HL-60/S4 treated with phorbol 12-myristate 13-acetate at 8.2 ng/mL for 4 days and 3 days (cell line): ENCODE data around the gene WAC.

Experiments used
- in situ Hi-C: fragments of 300-500 bp; cut with MboI; formaldehyde crosslinking; loops from 2 replicates; pipeline ENCODE4 v1.15.0; 2022; ENCODE audit warnings: low sequenced_read_pairs

The WAC gene

DNA sequence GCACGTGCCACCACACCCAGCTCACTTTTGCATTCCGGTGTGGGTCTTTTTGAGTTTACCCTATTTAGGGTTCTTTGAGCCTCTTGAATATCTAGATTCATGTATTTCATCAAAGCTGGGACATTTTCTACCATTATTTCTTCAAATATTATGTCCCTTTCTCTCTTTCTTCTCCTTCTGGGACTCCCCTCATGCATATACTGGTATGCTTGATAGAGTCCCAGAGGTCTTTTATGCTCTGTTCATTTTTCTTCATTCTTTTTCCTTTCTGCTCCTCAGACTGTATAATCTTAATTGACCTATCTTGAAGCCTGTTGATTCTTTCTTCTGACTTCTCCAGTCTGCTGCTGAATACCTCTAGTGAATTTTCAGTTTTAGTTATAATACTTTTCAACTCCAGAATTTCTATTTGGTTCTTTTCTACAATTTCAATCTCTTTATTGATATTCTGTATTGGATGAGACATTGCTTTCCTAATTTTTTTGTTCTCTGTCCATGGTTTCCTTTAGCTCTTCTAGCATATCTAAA, 9.1 kb upstream of the WAC start:
- in situ Hi-C loops: no loop called here

DNA sequence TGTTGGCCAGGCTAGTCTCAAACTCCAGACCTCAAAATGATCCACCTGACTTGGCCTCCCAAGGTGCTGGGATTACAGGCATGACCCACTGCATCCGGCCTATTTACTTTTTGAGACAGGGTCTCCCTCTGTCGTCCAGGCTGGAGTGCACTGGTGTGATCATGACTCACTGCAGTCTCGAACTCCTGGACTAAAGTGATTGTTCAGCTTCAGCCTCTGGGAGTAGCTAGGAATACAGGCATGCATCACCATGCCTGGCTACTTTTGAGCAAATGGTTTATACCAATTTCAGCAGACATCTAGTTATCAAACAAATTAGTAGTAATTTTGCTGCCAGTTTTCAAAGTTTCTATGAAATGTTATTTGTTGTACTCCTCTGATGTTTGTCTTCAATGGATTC, 2.2 kb upstream of the WAC start:
- in situ Hi-C loops: no loop called here

GRCh38 chr10:28533186-28533564, 257 bp downstream of the WAC start:
- in situ Hi-C loops: no loop called here

GRCh38 chr10:28533571-28534304, 820 bp downstream of the WAC start:
- in situ Hi-C loops: no loop called here

DNA sequence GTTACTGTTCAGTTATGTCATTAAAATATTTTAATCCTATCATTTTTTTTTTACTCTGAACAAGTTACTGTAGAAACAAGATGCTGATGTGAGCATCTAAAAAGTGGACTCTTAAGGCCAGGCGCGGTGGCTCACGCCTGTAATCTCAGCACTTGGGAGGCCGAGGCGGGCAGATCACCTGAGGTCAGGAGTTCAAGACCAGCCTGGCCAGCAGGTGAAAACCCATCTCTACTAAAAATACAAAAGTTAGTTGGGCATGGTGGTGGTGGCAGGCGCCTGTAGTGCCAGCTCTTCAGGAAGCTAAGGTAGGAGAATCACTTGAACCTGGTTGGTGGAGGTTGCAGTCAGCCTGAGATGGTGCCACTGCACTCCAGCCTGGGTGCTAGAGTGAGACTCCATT, 2.9 kb downstream of the WAC start:
- in situ Hi-C loops: no loop called here

- in situ Hi-C loops: no loop called here
Measured at GRCh38 chr10:28538595-28538994, 5.7 kb downstream of the WAC start.

DNA sequence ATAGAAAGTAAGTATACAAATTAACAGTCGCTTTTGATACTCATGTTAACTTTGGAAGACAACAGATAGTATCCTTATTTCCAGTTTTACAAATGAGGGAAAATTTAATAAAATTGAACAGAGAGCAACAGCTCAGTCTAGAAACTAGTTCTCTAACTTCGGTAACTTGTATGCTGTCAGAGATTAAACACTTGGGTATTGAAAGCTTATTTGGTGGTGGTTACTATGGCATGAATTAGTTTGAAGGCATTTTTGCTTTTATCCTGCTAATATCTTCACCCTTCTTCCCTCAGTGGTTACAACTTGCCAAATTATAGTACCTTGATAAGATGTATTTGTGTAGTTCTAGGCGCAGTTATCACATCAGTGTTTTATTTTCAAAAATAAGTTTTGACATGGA, 7.2 kb downstream of the WAC start:
- in situ Hi-C loops: no loop called here

- in situ Hi-C loops: no loop called here
Measured at GRCh38 chr10:28541717-28542365, 8.9 kb downstream of the WAC start.

DNA sequence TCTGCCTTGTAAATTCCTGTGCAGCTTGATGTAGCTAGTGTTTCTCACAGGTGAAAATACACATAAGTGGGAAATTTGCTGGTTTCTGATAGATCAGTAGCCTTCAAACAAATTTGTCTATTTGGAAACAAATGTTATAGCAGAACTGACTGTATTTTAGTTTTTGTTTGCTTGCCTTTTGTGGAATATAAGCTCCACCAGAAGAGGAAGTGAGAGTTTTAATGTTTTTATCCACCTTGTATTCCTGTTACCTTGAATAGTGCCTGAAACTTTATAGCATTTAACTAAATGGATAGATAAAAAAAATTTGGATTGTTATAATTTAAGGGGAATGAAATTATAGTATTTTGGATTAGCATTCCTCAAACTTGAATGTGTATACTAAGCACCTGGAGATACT, 9.8 kb downstream of the WAC start:
- in situ Hi-C loops: no loop called here

- in situ Hi-C loops: no loop called here
Measured at GRCh38 chr10:28544058-28544457, 11.1 kb downstream of the WAC start.

DNA sequence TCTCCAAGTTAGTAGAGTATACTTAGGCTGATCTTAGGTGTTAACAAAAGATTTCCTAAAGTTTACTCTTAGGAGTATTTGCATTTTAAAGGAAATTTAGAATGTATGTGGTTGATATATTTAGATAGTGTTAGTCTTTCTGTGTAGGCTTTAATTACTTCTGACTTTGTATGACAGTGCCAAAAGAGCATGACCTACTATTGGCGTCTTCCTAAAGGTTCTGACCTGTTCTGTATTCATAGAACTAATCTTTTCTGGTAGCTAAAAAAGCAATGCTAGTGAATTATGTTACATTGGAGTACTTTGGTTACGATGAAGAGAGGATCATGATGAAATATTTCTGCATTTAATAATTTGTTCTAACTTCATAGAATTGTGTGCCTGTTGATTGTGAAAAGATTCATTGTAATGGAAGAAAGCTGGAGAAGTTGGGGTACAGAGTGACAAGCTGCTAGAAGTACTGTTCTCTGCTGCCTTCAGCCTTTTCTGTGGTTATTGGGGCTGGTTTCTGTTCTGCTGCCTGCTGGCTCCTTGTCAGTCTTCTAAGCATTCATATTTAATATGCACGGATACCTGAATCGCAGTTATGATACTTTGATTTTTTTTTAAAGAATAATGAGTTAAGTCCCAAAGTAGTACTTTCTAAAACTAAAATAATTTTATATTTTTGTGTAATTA, 13.2 kb downstream of the WAC start:
- in situ Hi-C loops: no loop called here

GRCh38 chr10:28548781-28549498, 16.0 kb downstream of the WAC start:
- in situ Hi-C loops: no loop called here

DNA sequence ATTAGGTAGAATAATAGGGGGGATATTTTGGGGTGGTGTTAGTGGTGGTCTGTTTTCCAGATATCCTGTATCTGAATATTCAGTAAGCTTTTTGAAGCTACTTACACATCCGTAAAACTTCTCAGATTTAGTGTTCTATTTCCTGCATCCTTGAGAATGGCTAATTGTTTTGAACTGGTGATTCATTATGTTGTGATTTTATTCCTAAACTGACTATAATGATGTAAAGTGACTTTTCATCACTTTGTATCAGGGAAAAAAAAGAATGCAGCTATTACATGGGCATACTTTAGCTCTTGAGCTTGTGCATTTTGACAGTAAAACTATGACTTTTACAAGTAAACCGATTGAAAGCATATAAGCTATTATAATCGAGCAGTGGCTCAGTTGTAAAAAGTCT, 18.2 kb downstream of the WAC start:
- in situ Hi-C loops: no loop called here

- in situ Hi-C loops: no loop called here
Measured at GRCh38 chr10:28552775-28553174, 19.9 kb downstream of the WAC start.

DNA sequence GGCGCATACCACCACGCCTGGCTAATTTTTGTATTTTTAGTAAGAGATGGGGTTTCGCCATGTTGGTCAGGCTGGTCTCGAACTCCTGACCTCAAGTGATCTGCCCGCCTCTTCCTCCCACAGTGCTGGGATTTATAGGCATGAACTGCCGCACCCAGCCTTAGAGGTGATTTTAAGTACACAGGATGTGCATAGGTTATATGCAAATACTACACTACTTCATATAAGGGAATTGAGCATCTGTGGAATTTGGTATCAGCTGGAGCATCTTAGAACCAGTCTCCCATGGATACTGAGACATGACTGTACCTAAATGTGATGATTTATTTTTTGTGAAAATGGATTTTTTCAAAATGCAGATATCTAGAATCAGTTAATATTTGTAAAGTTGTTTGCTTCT, 21.1 kb downstream of the WAC start:
- in situ Hi-C loops: no loop called here

DNA sequence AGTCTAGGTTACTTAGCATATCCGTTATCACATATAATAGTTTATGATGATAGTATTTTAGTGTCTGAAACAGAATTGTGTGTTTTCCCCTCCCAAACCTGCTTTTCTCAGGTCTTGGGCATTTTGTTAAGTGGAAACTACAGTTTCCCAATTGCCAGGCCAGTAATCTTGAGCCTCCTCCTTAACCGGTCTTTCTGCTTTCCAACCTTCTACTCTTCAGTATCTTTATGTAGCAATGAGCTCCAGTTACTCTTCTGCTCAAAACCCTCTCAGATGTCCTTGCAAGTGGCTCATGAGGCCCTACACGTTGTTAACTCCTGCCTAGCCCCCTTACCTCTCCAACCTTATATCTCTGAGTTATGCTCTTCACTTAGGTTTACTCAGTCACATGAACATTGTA, 22.0 kb downstream of the WAC start:
- in situ Hi-C loops: no loop called here

DNA sequence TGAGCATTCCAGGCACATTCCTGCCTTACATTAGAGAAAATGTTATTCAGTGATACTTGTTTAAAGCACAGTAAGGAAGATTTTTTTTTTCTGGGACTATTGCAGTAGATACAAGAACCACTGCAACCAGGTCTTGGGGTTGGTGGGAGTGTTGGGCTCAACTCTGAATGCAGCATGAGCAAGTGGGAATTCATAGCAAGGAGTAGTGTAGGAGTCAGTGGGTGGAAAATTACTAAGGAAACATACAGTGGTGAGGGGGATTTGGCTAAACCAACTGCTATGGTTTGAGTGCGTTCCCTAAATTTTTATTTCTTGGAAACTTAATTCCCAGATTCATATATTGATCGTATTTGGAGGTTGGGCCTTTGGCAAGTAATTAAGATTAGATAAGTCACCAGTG, 22.4 kb downstream of the WAC start:
- in situ Hi-C loops: no loop called here

- in situ Hi-C loops: no loop called here
Measured at GRCh38 chr10:28556142-28556541, 23.2 kb downstream of the WAC start.

DNA sequence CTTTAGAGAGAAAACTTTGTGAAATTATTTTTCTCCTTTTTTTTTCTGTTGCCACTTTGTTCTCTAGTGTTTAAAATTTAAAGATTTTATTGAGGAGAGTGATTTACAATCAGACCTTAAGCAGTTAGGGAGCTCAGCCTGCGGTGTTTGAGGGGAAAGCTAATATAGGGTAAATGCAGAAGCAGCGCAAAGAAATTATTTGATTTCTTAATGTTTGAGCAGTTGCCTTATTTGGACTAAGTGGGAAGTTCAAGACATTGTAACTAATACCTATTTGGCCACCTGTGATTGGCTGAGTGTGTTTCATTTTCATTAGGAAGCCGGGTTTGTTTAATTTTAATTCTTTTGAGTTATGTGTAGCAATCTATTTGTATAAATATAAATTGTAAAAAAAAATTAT, 25.3 kb downstream of the WAC start:
- in situ Hi-C loops: no loop called here

GRCh38 chr10:28558923-28559508, 26.1 kb downstream of the WAC start:
- in situ Hi-C loops: no loop called here

- in situ Hi-C loops: no loop called here
Measured at GRCh38 chr10:28559618-28560017, 26.7 kb downstream of the WAC start.
